Frontal cortex (tissue), 4 donors: ENCODE data around the gene NMNAT1. TPM values are rescaled to one million over a fixed set of nuclear protein-coding genes. Genes with fewer than 3 reads are reported as not detected.
"Not testable (repeated sequence)": the region's sequence is repeated elsewhere in the genome, so short reads cannot be mapped to it uniquely, and the experiment has no call there.

Experiments used
- DNase-seq, 2 donors: peaks; one replicate each; pipeline ENCODE4 v3.0.0; 2012; ENCODE audit warnings: low spot score in 2 of 2
- FAIRE-seq: peaks from 2 replicates; lab custom pipeline; 2012; peaks lifted over from hg19 to GRCh38; lab: Jason Lieb, UNC
- small RNA-seq: library from RNA; depleted of rRNA; stranded (forward); fragments of <200 nt; gene quantifications from one replicate; pipeline ENCODE3, GENCODE V24; 2014
- total RNA-seq: library from RNA; depleted of rRNA; stranded (reverse); fragments of >200 nt; gene quantifications from one replicate; pipeline ENCODE4 v1.2.3, GENCODE V29; 2014
- donor health status: control.
- donor health status: control.
- donor health status: control.

Gene NMNAT1
- total RNA-seq, 1 donor from 2014 or later = 9.0 TPM

DNA sequence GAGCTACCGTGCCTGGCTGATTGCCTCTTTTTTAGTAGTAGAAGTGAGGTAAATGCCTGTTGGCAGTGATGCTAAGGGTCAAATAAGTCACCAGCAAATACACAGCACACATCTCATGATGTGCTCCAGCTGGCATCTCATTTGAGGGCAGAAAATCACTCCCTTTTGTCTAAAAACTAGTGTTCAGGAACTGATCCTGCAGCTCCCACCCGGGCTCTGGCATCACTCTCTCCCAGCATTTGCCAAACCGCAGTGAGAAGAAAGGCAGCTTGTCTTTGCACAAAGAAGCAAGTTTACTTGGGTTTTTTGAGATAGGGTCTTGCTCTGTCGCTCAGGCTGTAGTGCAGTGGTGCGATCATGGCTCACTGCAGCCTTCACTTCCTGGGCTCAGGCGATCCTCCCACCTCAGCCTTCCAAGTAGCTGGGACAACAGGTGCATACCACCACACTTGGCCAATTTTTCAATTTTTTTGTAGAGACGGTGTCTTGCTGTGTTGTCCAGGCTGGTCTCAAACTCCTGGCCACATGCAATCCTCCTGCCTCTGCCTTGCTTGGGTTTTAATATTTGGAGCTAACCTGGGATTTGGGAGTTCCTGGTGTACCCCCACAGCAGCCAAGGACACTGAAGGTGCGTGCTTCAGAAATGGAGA lies 57.9 kb downstream of the NMNAT1 start:
- DNase-seq = peak; percentile 21 to 44
- no peak for FAIRE-seq

DNA sequence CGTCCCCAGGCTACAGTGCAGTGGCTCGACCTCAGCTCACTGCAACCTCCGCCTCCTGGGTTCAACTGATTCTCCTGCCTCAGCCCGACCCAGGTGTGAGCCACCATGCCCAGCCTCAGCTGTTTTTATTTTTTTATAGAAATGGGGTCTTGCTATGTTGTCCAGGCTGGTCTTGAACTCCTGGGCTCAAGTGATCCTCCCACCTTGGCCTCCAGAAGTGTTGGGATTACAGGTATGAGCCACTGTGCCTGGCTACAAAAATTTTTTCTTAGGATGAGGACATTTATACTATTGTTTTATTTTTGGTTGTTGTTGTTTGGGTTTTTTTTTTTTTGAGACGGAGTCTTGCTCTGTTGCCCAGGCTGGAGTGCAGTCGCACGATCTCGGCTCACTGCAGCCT lies 62.0 kb downstream of the NMNAT1 start:
- not testable (repeated sequence) for DNase-seq, FAIRE-seq

DNA sequence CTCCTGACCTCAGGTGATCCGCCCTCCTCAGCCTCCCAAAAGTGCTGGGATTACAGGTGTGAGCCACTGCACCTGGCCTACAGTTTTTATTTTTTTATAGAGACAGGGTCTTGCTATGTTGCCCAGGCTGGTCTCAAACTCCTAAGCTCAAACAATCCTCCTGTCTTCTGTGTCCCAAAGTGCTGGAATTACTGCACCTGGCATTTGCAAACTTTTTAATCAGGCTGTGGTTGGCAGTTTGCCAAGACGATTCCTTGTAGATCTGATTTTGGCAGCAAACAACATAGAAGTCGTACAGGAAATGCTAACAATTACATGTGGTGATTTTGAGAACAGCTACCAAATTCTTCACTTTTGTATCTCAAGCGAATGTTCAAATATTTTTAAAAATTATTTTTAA lies 63.9 kb downstream of the NMNAT1 start:
- DNase-seq = no peak
- no peak for FAIRE-seq

DNA sequence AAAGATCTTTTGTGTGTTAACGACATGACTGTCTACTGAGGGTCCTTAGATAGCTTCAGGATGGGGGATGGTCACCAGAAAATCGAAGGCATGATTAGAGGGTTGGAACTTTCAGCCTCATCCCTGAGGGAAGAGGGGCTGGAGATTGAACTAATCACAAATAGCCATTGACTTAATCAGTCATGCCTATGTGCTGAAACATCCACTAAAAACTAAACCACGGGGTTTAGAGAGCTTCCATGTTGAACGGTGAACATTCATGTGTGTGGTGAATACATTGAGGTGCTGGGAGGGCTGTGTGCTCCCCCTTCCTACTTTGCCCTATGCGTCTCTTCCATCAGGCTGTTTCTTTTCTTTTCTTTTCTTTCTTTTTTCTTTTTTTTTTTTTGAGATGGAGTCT lies 70.7 kb downstream of the NMNAT1 start:
- FAIRE-seq = no peak
- DNase-seq = no peak

DNA sequence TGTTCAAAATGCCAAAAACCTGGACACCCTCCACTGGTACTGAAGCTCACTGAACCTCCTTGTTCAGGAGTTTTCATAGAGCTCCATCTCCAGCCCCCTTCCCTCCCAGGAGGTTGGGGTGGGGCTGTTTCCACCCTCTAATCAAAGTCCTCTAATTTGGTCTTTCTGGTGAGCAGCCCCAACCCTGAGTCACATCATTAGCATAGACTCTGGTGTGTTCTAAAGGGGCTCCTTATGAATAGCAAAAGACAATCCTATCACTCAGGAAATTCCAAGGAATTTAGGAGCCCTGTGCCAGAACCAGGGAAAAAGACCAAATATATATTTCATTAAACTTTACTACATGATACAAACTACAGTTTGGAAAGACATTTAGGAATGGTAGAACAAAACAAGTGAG lies 76.3 kb downstream of the NMNAT1 start:
- FAIRE-seq = no peak

DNA sequence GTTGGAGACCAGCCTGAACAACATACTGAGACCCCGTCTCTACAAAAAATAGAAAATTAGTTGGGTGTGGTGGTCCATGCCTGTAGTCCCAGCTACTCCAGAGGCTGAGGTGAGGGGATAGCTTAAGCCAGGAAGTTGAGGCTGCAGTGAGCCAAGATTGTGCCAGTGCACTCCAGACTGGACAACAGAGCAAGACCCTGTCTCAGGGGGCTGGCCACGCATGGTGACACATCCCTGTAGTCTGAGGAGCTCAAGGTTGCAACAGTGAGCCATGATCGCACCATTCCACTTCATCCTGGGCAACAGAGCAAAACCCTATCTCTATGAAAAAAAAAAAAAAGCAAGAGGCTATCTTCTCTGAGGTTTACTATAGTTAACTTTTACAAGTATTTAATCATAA lies 76.8 kb downstream of the NMNAT1 start:
- no peak for DNase-seq
- no peak for FAIRE-seq

More for the DNA sequence above, 76.3 kb downstream of the NMNAT1 start:
- no peak for DNase-seq

DNA sequence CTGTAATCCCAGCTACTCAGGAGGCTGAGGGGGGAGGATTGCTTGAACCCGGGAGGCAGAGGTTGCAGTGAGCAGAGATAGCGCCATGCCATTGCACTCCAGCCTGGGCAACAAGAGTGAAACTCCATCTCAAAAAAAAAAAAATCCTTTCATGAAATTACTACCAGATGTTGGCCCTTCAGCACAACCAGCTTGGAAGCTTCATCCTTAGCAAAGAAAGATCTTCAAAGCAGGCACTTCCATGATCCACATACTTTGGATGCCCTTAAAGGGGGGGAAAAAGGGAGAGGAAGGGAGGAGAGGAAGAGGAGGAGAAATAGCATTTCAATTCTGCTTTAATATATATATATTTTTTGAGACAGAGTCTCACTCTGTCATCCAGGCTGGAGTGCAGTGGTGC lies 77.4 kb downstream of the NMNAT1 start:
- not testable (repeated sequence) for DNase-seq, FAIRE-seq

DNA sequence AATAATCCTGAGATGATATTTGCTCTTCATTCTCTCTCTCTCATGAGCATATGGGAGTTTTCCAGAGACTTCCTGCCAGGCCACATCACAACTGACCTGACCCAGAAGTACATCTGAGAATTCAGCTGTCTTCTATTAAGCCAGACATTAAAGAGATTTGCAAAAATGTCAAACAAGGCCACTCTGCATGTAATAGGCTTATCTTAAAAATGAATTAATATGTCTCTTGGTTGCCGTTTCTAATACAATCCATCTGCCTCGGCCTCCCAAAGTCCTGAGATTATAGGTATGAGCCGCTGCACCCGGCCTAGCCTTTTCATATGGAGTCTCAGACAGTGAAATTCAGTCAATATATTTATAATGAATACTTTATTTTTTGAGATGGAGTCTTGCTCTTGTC lies 78.7 kb downstream of the NMNAT1 start:
- not testable (repeated sequence) for FAIRE-seq, DNase-seq

DNA sequence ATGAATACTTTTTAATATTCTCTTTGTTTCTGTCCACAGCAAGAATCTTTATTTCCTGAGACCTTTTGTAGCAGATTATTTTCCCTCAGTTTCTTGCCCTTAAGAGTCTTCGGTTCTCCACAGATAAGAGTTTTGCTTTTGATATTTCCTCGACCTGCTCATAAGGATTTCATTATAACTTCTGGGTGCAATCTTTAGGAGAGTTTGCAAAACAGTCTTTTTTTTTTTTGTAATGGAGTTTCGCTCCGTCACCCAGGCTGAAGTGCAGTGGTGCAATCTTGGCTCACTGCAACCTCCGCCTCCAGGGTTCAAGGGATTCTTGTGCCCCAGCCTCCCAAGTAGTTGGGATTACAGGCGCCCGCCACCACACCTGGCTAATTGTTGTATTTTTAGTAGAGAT lies 79.4 kb downstream of the NMNAT1 start:
- FAIRE-seq (no peak), DNase-seq (no peak)

DNA sequence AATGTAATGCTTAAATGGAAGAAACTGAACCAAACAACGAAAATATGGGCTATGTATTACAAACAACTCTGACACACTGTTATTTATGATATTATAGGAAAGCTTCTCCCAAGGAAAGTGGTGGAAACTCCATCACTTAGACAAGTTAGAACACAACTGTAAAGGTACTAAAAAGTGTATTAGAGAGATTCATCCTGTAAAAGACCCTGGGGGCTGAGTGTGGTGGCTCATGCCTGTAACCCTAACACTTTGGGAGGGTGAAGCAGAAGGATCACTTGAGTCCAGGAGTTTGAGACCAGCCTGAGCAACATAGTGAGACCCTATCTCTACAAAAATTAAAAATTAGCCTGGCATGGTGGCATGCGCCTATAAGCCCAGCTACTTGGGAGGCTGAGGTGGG lies 82.1 kb downstream of the NMNAT1 start:
- DNase-seq (no peak), FAIRE-seq (no peak)

DNA sequence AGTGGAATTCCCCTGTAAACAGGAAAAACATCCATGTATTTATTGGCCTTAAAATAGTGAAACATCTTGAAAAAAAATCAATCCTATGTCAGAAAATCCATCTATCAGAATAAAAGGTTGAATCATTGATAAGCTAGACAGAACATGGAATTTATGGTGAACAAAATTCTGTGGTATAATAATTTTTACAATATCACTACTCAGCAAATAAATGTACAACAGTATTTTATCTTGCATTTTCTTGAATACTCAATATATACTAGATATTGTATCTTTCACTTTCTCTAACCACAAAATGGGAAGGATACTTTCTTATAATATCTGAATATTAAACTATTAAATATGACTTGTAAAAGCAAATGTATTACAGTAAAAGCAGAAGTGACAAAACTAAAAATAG lies 83.8 kb downstream of the NMNAT1 start:
- DNase-seq = no peak
- FAIRE-seq = no peak

DNA sequence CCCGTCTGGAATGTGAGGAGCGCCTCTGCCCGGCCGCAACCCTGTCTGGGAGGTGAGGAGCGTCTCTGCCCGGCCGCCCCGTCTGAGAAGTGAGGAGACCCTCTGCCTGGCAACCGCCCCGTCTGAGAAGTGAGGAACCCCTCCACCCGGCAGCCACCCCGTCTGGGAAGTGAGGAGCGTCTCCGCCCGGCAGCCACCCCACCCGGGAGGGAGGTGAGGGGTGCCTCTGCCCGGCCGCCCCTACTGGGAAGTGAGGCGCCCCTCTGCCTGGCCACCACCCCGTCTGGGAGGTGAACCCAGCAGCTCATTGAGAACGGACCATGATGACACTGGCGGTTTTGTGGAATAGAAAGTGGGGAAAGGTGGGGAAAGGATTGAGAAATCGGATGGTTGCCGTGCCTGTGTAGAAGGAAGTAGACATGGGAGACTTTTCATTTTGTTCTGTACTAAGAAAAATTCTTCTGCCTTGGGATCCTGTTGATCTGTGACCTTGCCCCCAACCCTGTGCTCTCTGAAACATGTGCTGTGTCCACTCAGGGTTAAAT lies 85.8 kb downstream of the NMNAT1 start:
- not testable (repeated sequence) for DNase-seq, FAIRE-seq

DNA sequence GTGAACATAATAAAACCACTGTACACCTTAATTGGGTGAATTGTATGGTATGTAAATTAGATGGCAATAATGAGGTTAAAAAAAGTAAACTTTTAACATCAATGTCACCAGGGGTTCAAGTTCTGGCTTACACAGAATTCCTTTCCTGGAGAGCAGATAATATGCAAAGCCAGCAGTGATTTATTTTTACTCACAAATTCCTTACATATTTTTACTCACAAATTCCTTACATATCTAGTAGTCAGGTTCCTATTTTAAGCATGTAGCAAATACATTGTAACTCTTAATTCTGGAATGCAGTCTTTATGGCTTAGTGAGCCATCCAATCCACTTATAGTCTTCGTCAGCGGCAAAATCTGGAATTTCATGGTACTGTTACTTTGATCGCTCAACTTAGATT lies 88.2 kb downstream of the NMNAT1 start:
- FAIRE-seq = no peak
- DNase-seq = no peak

DNA sequence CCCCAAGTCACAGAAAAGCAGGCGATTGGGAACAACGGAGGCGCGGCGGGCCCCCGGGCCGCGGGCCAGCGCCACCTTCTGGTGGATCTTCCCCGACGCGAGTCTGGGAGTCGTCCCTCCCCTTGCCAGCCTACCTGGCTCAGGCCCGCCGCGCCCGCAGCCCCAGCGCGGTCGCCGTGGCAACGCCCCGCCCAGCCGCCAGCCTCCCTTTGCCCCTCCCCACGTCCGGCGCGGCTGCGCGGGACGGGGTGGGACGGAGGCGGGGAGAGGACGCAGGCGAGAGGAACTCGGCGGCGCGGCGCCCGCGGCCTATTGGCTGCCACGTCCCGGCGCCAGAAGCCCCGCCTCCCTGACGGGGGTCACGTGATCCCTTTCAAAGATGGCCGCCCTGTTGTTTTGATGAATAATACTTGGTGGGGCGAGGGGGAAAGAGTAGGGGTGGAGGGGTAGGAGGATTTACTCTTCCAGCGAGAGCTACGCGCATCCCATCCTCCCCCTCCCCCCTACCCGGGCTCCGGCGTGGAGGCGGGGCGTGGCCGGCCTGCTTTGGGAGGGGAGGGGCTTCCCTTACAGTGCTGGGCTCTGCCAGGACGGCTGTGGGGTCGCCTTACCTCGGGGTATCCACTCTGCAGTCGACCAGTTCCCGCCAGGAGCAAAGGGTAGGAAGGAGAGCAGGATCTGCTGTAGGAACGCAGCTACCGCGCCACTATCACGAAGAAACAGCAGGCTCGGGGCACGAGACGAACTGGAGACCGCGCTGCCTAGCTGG lies 89.5 kb downstream of the NMNAT1 start, which contains the start of gene UBE4B:
TSS of gene UBE4B (plus strand) at position 369 of the 769 bp plus-strand sequence. CDS start 713 bp downstream, outside the sequence.
- peak; percentile 97 to 98 for DNase-seq
- FAIRE-seq = no peak

DNA sequence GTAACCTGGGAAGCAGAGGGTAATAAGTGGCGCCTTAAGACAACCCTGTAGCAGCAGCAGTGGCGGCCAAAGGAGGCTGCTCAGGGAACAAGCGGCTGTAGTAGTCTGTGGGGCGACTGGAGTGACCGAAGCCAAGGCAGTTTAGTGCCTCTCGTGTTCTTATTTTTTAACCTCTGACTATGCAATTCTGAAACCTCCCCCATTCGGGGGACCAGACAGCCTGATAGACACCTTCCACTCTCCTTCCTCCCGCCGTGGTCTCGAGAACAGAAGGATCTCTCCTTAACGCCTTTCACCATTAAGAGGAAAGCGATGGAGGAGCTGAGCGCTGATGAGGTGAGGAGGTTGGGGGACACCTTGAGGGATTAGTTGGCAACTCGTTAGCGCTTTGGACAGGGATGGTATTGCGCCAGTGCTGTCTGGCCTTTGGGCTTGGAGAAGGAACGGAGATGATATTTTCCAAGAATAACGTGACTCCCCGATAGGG lies 90.1 kb downstream of the NMNAT1 start:
- FAIRE-seq = no peak

More for the DNA sequence above, 90.1 kb downstream of the NMNAT1 start:
- DNase-seq = peak in 1 of 2 donors; percentile 22

Small RNA genes lying within 50 kb of the gene (small RNA-seq; reads per million reads assigned to genes)
- gene MIR5697 = not detected

Other genes starting within 250 kb of the NMNAT1 start
- 143 TPM for gene CLSTN1, start 119.5 kb upstream of the NMNAT1 start, total RNA-seq
- gene CTNNBIP1, start 33.2 kb upstream of the NMNAT1 start, total RNA-seq = 44.0 TPM
- gene LZIC, start 84 bp upstream of the NMNAT1 start, total RNA-seq = 82.3 TPM
- not detected for gene RBP7, start 53.8 kb downstream of the NMNAT1 start, total RNA-seq
- gene UBE4B, start 89.5 kb downstream of the NMNAT1 start, total RNA-seq = 27.3 TPM